Anterior cingulate cortex (tissue), 58 donors: Measurements from ENCODE around the gene RAB17.

Experiments
- DNase-seq, 58 donors: peaks; one replicate each; lab custom pipeline; 2025; lab: John Stamatoyannopoulos, UW

The RAB17 gene

GRCh38 chr2:237567276-237568029, 23.1 kb downstream of the RAB17 start:
- peak in 11 of 58 donors; percentile 3 to 42 (median 12) for DNase-seq

GRCh38 chr2:237566401-237567235, 23.9 kb downstream of the RAB17 start, which contains the start of gene PRLH:
Gene PRLH, plus strand, starts transcription at chr2:237566574. Its CDS starts 0 bp downstream, at chr2:237566574.
- peak in 1 of 58 donors; percentile 10 for DNase-seq

GRCh38 chr2:237565974-237566373, 24.6 kb downstream of the RAB17 start:
- no peak for DNase-seq

GRCh38 chr2:237564526-237565131, 25.9 kb downstream of the RAB17 start:
- no peak for DNase-seq

GRCh38 chr2:237563816-237564215, 26.7 kb downstream of the RAB17 start:
- DNase-seq, result no peak

- DNase-seq, result no peak
Observed at GRCh38 chr2:237561221-237561620, 29.3 kb downstream of the RAB17 start.

GRCh38 chr2:237558961-237559641, 31.4 kb downstream of the RAB17 start:
- DNase-seq, result peak in 1 of 58 donors; percentile 10

- DNase-seq, result no peak
Observed at GRCh38 chr2:237557633-237558015, 32.9 kb downstream of the RAB17 start.

GRCh38 chr2:237556773-237557632, 33.5 kb downstream of the RAB17 start:
- DNase-seq, result no peak

- no peak for DNase-seq
Observed at GRCh38 chr2:237555560-237555959, 35.0 kb downstream of the RAB17 start.

- DNase-seq, result no peak
Observed at GRCh38 chr2:237553948-237554347, 36.6 kb downstream of the RAB17 start.

GRCh38 chr2:237552908-237553307, 37.6 kb downstream of the RAB17 start:
- DNase-seq, result no peak

GRCh38 chr2:237551071-237551574, 39.4 kb downstream of the RAB17 start:
- no peak for DNase-seq

GRCh38 chr2:237549643-237550415, 40.7 kb downstream of the RAB17 start:
- no peak for DNase-seq

GRCh38 chr2:237549216-237549615, 41.3 kb downstream of the RAB17 start:
- DNase-seq, result no peak

GRCh38 chr2:237547841-237548416, 42.6 kb downstream of the RAB17 start:
- DNase-seq, result no peak

GRCh38 chr2:237546876-237547395, 43.6 kb downstream of the RAB17 start:
- DNase-seq, result no peak
